ENCODE measurements around the gene ACIN1. TPM values are rescaled to one million over a fixed set of nuclear protein-coding genes. Genes with fewer than 3 reads are reported as not detected.

The ACIN1 gene
- total and polyA plus RNA-seq, 12 donors, result 73.1 to 431 (median 133) TPM

- WGBS, 4 donors, result 91 to 100% (median 95%) methylated on average over 2 of the region's 2 CpGs
- TF ChIP-seq CTCF (IDR thresholded peaks at IDR 0.05) (no peak), POLR2A (IDR thresholded peaks at IDR 0.05) (no peak)
- Histone ChIP-seq H3K27ac (no peak overlapping the region), H3K9me3 (replicated peaks in 1 of 3) (no peaks in the 10 kb centered on the region), H3K4me1 (replicated peaks in 1 of 2) (peaks cover 6 to 16% of the 10 kb centered on the region in 2 donors), H3K4me3 (no peak overlapping the region), H3K27me3 (no peaks in the 10 kb centered on the region), H3K36me3 (replicated peaks in 1 of 2) (peaks cover 0 to 14% of the 10 kb centered on the region in 2 donors)
- intact Hi-C loops (cut with DNase I), result loop anchor here (5.0 kb wide), 2 partner anchors 36 to 40 kb away; no protein-coding TSS in a partner anchor
- no peak for DNase-seq
Measured at GRCh38 chr14:23102801-23103200, 7.9 kb upstream of the ACIN1 start.

GRCh38 chr14:23101986-23102625, 7.2 kb upstream of the ACIN1 start:
- Histone ChIP-seq H3K4me3 (no peak overlapping the region), H3K9me3 (replicated peaks in 1 of 3) (no peaks in the 10 kb centered on the region), H3K4me1 (replicated peaks in 1 of 2) (peaks cover 8 to 23% of the 10 kb centered on the region in 2 donors), H3K27me3 (no peaks in the 10 kb centered on the region), H3K36me3 (replicated peaks in 1 of 2) (peaks cover 0 to 19% of the 10 kb centered on the region in 2 donors), H3K27ac (no peak overlapping the region)
- 59 to 70% (median 63%) methylated on average over 10 of the region's 10 CpGs for WGBS, 4 donors
- DNase-seq, result no peak
- TF ChIP-seq CTCF (IDR thresholded peaks at IDR 0.05), result no peak
- no peak for TF ChIP-seq POLR2A (IDR thresholded peaks at IDR 0.05)
- intact Hi-C loops (cut with DNase I), result loop anchor here (5.0 kb wide), 2 partner anchors 35 to 40 kb away; no protein-coding TSS in a partner anchor

GRCh38 chr14:23101213-23101970, 6.5 kb upstream of the ACIN1 start:
- H3K4me1 ChIP-seq (replicated peaks in 1 of 2), result peaks cover 15 to 30% of the 10 kb centered on the region in 2 donors
- H3K4me3 ChIP-seq, result no peak overlapping the region
- H3K36me3 ChIP-seq (replicated peaks in 1 of 2), result peaks cover 0 to 19% of the 10 kb centered on the region in 2 donors
- no peak overlapping the region for H3K27ac ChIP-seq
- no peaks in the 10 kb centered on the region for H3K9me3 ChIP-seq (replicated peaks in 1 of 3)
- DNase-seq, result no peak
- H3K27me3 ChIP-seq, result no peaks in the 10 kb centered on the region
- intact Hi-C loops (cut with DNase I), result loop anchor here (5.0 kb wide), 2 partner anchors 34 to 39 kb away; no protein-coding TSS in a partner anchor
- 83 to 93% (median 88%) methylated on average over 6 of the region's 6 CpGs for WGBS, 4 donors
- no peak for TF ChIP-seq POLR2A (IDR thresholded peaks at IDR 0.05)
- no peak for TF ChIP-seq CTCF (IDR thresholded peaks at IDR 0.05)

GRCh38 chr14:23099212-23099861, 4.4 kb upstream of the ACIN1 start:
- intact Hi-C loops (cut with DNase I), result no loop called here
- Histone ChIP-seq H3K9me3 (replicated peaks in 1 of 3) (no peaks in the 10 kb centered on the region), H3K36me3 (replicated peaks in 1 of 2) (peaks cover 0 to 19% of the 10 kb centered on the region in 2 donors), H3K4me3 (no peak overlapping the region), H3K4me1 (replicated peaks in 1 of 2) (peaks cover 18 to 31% of the 10 kb centered on the region in 2 donors), H3K27me3 (no peaks in the 10 kb centered on the region), H3K27ac (no peak overlapping the region)
- 59 to 71% (median 63%) methylated on average over 10 of the region's 10 CpGs for WGBS, 4 donors
- DNase-seq, result peak in 3 of 7 donors; percentile 51 to 59 (median 55)
- TF ChIP-seq POLR2A (IDR thresholded peaks at IDR 0.05) (no peak), CTCF (IDR thresholded peaks at IDR 0.05) (peak in 1 of 6 experiments; percentile 18)
